Calu3 (cell line): ENCODE results near the gene NES. TPM values are rescaled to one million over a fixed set of nuclear protein-coding genes. Genes with fewer than 3 reads are reported as not detected.

Source experiments
- BruUV-seq: library from RNA; stranded (reverse); fragments of 400-500 nt; replicated peaks from 2 replicates; lab custom pipeline; 2021; lab: Mats Ljungman, UMichigan
- CTCF ChIA-PET: fragments of 300-600 bp; sonication (Branson Sonifier 250); formaldehyde crosslinking; loops from one replicate; lab custom pipeline; 2022; ENCODE audit warnings: antibody characterized with exemption; lab: Charles Lee
- DNase-seq: peaks from one replicate; pipeline ENCODE4 v3.0.0; 2022
- H3K27ac Mint-ChIP-seq: one replicate; pipeline ENCODE4 v1.8.0; 2022; ENCODE audit warnings: mixed read lengths; ENCODE audit not compliant: unreplicated experiment
- H3K27me3 Mint-ChIP-seq: one replicate; pipeline ENCODE4 v1.8.0; 2022; ENCODE audit warnings: mixed read lengths; ENCODE audit not compliant: unreplicated experiment
- H3K36me3 Mint-ChIP-seq: one replicate; pipeline ENCODE4 v1.8.0; 2022; ENCODE audit warnings: mild to moderate bottlenecking, moderate library complexity, mixed read lengths; ENCODE audit not compliant: insufficient read depth, unreplicated experiment
- H3K4me1 Mint-ChIP-seq: one replicate; pipeline ENCODE4 v1.8.0; 2022; ENCODE audit warnings: mild to moderate bottlenecking, low read depth, mixed read lengths; ENCODE audit not compliant: unreplicated experiment
- H3K4me3 Mint-ChIP-seq: one replicate; pipeline ENCODE4 v1.8.0; 2022; ENCODE audit warnings: mild to moderate bottlenecking, low read depth, moderate library complexity, mixed read lengths; ENCODE audit not compliant: unreplicated experiment
- H3K9me3 Mint-ChIP-seq: one replicate; pipeline ENCODE4 v1.8.0; 2022; ENCODE audit warnings: low read depth, mixed read lengths; ENCODE audit not compliant: unreplicated experiment
- intact Hi-C: fragments of 100-400 bp; cut with micrococcal nuclease; formaldehyde crosslinking; loops from one replicate; pipeline ENCODE4 v1.10.0; 2022; ENCODE audit not compliant: unreplicated experiment
- total RNA-seq: library from RNA; stranded (reverse); gene quantifications from 2 replicates; pipeline ENCODE4 v1.2.3, GENCODE V29; 2022
- TF ChIP-seq, protein P1 (sequence below): fragments of 200-600 bp; IDR thresholded peaks from one replicate; pipeline ENCODE4 v1.8.0; 2022; ENCODE audit warnings: antibody characterized with exemption; ENCODE audit not compliant: unreplicated experiment

The NES gene
- total RNA-seq, 1 experiment from 2014 or later: 7.4 TPM

DNA sequence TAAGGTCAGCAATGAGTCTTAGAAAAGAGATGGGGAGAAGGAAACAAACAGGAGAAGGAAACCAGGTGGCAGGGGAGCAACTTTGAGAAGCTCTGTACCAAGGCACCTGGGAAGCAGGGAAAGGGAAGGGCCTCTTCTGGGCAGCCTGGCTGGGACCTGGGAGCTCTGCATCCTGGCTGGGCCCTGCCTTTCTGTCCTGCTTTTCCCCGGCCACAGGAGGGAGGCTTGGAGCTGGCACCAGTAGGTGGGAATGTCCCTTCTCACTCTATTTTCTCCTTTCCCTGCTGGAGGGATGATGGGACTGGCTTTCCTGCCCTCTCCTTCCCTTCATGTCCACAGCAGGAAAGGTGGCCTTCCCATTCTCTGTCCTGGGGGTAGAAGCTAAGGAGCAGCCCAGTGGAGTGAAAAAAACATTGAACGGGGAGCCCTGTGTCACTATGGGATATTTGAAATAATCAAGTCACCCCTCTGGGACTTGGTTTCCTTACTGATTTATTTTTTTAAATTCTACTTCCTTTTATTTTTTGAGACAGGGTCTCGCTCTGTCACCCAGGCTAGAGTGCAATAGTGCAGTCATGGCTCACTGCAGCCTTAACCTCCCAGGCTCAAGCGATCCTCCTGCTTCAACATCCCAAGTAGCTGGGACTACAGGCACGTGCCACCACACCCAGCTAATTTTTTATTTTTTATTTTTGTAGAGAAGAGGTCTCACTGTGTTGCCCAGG, 5.1 kb upstream of the NES start:
- TF ChIP-seq, protein P1, sequence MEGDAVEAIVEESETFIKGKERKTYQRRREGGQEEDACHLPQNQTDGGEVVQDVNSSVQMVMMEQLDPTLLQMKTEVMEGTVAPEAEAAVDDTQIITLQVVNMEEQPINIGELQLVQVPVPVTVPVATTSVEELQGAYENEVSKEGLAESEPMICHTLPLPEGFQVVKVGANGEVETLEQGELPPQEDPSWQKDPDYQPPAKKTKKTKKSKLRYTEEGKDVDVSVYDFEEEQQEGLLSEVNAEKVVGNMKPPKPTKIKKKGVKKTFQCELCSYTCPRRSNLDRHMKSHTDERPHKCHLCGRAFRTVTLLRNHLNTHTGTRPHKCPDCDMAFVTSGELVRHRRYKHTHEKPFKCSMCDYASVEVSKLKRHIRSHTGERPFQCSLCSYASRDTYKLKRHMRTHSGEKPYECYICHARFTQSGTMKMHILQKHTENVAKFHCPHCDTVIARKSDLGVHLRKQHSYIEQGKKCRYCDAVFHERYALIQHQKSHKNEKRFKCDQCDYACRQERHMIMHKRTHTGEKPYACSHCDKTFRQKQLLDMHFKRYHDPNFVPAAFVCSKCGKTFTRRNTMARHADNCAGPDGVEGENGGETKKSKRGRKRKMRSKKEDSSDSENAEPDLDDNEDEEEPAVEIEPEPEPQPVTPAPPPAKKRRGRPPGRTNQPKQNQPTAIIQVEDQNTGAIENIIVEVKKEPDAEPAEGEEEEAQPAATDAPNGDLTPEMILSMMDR: no peak
- Mint-ChIP-seq H3K4me1 (peaks cover 10% of the 10 kb centered on the region), H3K27me3 (peaks cover 62% of the 10 kb centered on the region), H3K9me3 (no peaks in the 10 kb centered on the region), H3K36me3 (peaks cover 4% of the 10 kb centered on the region), H3K4me3 (no peak overlapping the region), H3K27ac (no peak overlapping the region)
- CTCF ChIA-PET: interaction anchor here (1.3 kb wide), 1 partner anchor 21 kb away, joined by 5 read pairs; no protein-coding TSS in a partner anchor
- no TSS peak for BruUV-seq
- DNase-seq: no peak
- intact Hi-C loops: loop anchor here (10.0 kb wide), 1 partner anchor 172 kb away; the partner anchor contains the start of gene INSRR

DNA sequence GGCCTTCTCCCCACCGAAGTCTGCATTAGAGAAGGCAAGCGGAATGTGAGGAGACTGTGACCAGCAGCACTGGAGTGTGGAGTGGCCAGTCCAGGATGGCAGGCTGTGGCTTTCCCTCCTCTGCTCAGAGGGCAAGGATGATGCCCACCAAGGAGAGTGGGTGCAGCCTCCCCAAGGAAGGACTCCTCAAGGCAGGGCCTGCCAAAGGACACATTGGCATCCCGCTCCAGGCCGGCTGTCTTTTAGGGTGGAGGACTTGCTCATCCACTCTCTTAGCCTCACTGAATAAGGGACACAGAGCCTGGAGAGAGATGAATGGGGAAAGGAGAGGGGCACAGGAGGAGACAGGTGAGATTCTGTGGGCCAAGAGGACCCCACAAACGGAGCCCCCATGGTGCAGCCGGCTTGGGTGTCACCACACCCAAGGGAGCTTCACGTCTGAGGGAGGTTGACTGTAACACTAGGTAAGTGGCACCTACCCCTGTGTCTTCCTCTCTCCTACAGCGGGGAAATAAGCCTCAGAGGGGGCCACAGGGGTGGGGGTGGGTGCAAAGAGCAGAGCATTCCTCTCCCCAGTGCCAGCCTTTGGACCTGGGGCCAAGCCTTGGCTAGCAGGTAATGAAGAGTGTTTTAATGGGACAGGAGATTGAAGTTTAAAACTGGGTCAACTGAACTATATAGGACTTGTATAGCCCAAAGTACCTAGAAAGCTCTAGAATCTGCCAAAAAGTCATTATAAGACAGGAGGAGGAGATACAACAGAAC, 4.2 kb upstream of the NES start:
- Mint-ChIP-seq H3K36me3 (peaks cover 11% of the 10 kb centered on the region), H3K4me1 (peaks cover 14% of the 10 kb centered on the region), H3K9me3 (no peaks in the 10 kb centered on the region), H3K27ac (no peak overlapping the region), H3K27me3 (peaks cover 67% of the 10 kb centered on the region), H3K4me3 (no peak overlapping the region)
- DNase-seq: no peak
- CTCF ChIA-PET: interaction anchor here (0.6 to 1.3 kb wide), 2 partner anchors 8 to 21 kb away, joined by 4 to 6 read pairs; no protein-coding TSS in a partner anchor
- intact Hi-C loops: loop anchor here (10.0 kb wide), 1 partner anchor 173 kb away; the partner anchor contains the start of gene INSRR
- no TSS peak for BruUV-seq
- TF ChIP-seq, protein P1: no peak

DNA sequence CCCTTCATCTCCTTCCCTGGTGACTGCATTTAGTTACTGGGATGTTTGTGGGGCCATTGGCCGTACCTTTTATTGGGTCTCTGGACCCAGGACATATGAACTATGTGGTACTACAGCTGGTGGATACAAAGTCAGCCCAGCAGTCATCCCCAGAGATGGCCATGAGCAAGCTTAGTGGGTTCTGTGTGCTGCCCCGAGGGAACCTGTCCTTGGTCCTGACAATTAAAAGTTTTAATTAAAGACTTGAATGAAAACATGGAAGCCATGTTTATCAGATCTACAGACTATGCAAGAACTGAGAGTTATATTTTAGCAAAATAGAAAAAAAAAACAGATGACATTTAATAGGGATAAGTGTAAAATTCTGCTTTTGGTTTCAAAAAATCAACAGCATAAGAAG, 2.8 kb upstream of the NES start:
- DNase-seq: no peak
- intact Hi-C loops: loop anchor here (10.0 kb wide), 1 partner anchor 175 kb away; the partner anchor contains the start of gene INSRR
- Mint-ChIP-seq H3K36me3 (peaks cover 11% of the 10 kb centered on the region), H3K4me3 (no peak overlapping the region), H3K27ac (no peak overlapping the region), H3K4me1 (peaks cover 14% of the 10 kb centered on the region), H3K9me3 (no peaks in the 10 kb centered on the region), H3K27me3 (peaks cover 67% of the 10 kb centered on the region)
- no TSS peak for BruUV-seq
- TF ChIP-seq, protein P1: no peak
- CTCF ChIA-PET: interaction anchor here (1.3 to 1.4 kb wide), 2 partner anchors 9 to 56 kb away, joined by 3 to 4 read pairs; no protein-coding TSS in a partner anchor
